Muscle of arm (tissue), 12 donors: ENCODE data around the gene ATXN10. TPM values are rescaled to one million over a fixed set of nuclear protein-coding genes. Genes with fewer than 3 reads are reported as not detected.
"Not testable (repeated sequence)": the region's sequence is repeated elsewhere in the genome, so short reads cannot be mapped to it uniquely, and the experiment has no call there.

ENCODE experiments used
- DNase-seq: peaks from one replicate; pipeline ENCODE4 v3.0.0-alpha.2; 2013
- polyA plus RNA-seq, 12 donors: library from polyadenylated mRNA; unstranded; fragments of 120-200 nt; gene quantifications; one replicate each; pipeline ENCODE4 v1.2.1, GENCODE V29; 2013; ENCODE audit not compliant: insufficient read length in 12 of 12

ATXN10 gene
- polyA plus RNA-seq, 12 donors: 48.5 to 244 (median 208) TPM; not detected in 1

DNA sequence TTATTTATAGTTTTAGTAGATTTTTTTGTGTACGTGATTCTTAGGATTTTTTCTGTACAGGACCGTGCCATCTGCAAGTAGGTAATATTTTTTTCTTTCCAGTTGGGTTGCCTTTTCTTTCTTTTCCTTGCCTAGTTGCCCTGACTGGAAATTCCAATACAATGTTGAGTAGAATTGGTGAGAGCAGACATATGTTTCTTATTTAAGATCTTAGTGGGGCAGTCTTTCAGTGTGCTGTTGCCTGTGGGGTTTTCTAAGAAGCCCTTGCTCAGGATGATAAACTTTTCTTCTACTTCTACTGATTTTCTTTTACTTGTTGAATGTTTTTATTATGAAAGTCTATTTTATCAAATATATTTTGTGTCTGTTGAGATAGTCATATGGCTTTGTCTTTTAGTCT lies 33.0 kb downstream of the ATXN10 start:
- DNase-seq: no peak

GRCh38 chr22:45707605-45708004 lies 36.0 kb downstream of the ATXN10 start:
- DNase-seq: no peak

DNA sequence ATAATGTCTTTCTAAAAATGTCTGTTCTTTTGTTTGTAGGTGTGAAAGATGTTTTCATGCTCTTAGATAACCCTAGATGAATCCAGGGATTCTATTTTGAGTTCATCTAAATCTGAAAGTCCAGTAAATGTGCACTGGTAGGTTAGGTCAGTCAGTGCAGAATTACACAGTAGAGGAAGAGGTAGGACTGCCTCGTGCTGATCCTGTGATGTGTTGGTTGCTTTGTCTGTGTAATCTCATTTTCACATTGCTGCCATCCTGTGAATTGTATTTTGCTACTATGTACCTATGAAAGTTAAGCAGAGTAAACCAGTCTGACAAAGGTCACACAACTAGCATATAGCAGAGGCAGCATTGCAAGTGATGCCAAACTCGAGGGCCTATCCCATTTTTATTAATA lies 36.5 kb downstream of the ATXN10 start:
- DNase-seq: no peak

DNA sequence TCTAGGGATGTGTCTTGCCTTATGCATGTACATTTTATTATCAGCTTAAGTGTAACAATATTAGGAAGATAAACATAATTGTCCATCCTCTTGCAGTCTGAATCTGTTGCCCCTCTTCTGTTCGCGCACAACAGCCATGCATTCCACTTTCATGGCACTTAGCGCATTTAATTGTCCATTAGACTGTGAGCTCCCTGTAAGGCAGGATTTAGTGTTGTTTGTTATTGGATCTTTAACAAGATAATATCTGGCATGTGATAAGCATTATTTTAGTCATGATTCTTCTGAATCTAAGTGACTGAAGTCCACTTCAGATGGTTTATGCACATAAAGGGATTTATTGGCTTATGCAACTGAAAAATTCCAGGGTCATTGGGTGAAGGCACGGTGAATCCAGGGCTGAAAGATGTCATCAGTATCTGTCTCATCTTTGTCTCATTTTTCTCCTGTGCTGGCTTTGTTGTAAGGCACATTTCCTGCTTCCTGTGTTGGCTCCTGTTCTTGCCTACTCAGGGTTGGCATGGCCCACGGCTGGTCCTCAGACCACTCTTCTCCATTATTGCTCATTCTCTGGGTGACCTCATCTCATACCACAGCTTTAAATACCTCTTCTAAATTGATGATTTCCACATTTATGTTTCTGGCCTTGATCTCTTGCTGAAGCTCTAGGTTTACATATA lies 37.6 kb downstream of the ATXN10 start:
- DNase-seq: no peak

GRCh38 chr22:45709866-45710265 lies 38.2 kb downstream of the ATXN10 start:
- DNase-seq: no peak

- no peak for DNase-seq
Measured at GRCh38 chr22:45710469-45710868, 38.8 kb downstream of the ATXN10 start.

DNA sequence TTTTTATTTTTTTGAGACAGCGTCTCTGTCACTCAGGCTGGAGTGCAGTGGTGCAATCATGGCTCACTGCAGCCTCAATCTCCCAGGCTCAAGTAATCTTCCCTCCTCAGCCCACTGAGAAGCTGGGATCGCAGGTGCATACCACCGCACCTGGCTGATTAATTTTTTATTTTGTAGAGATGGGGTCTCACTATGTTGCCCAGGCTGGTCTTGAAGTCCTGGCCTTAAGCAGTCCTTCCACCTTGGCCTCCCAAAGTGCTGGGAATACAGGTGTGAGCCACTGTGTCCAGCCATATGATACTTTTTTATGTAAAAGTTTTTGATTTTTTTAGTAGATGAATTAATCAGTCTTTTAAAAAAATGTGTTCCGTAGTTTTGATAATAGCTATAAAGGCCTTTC lies 42.8 kb downstream of the ATXN10 start:
- not testable (repeated sequence) for DNase-seq

GRCh38 chr22:45717789-45718188 lies 46.2 kb downstream of the ATXN10 start:
- no peak for DNase-seq

DNA sequence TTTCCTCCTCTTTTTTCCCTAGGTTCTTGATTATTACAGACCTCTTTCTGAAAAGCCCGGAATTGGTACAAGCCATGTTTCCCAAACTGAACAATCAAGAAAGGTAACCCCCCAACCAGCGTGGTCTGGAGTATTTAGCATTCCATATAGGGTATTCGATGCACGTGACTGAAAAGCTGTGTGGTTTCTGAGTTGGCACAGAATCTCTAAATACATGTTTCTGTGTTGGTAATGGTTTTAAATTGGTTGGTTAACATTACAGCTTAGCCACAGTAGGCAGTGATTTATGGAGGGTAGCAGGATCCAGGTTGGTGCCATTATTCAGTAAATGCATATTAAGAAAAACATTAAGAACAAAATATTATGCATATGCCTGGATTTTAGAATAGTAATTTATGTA lies 46.8 kb downstream of the ATXN10 start:
- DNase-seq: no peak

- no peak for DNase-seq
Measured at GRCh38 chr22:45720839-45721378, 49.3 kb downstream of the ATXN10 start.

DNA sequence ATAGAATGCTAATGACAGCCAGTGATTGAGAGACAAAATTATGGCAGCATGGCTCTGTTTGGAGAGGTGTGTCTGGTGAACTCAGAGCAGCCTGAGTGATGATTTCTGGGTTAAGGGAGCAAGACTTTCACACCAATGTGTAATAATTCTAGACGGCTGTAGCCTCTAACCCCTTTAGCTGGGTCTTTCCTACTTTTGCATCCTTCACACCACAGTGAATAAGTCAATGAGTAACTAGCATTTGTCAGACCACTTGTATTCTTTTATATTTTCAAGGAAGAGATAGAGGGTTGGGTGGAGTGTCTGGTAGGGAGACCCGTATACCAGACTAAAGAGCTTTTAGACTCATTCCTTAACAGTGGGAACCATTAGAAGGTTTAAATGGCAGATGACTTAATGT lies 50.4 kb downstream of the ATXN10 start:
- no peak for DNase-seq

- no peak for DNase-seq
Measured at GRCh38 chr22:45726081-45726480, 54.4 kb downstream of the ATXN10 start.

DNA sequence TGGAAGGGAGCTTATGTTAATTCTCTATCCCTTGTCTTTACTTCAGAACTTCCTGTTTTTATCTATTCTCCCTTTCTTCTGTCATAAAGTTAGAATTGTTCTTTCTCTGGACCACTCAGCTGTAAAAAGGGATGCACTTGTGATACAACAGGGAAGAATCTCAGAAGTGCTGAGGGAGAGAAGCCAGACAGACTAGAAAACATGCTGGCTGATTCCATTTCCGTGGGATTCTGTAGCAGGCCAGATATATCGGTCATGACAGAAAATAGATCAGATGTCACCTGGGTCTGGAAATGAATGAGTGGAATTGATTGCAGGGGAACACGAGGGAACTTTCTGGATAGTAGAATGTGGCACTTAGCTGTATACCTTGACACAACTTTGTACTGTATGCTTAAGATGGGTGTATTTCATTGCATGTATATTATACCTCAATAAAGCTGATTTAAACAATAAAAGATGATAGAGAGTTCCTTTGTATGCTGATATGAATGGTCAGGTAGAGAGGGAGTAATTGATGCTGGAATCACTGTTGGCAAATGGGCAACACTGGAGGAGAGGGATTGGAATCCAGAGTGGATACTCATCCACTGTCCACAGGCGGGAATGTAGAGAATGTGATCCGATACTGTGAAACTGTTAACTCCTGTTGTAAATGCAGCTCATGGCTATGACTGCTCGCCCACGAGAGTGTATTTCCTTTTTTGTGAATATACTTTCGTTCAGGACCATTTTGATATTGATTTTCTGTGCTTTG lies 59.6 kb downstream of the ATXN10 start:
- DNase-seq: no peak

DNA sequence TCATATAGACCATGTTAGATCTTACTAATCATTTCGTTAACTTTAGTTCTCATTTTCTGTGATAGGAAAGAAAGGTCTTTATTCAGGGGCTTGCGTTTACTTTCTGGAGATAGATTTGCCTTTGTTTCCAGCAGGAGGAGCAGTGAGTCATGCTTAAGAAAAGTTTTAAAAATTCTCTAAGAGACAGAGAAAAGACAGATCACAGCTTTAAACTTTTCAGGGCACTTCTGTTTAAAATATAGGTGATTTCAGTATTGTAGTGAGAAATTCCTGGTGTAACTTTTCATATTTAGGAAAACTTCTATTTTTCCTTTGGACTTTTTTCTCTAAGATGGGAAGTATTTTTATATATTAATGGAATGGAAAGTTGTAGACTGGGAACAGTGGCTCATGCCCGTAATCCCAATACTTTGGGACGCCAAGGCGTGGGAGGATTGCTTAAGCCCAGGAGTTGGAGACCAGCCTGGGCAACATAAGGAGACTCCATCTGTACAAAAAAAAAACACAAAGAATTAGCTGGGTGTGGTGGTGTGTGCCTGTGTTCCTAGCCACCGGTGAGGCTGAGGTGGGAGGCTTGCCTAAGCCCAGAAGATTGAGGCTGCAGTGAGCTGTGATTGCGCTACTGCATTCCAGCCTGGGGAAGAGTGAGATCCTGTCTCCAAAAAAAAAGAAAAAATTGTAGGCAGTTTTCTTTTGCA lies 60.3 kb downstream of the ATXN10 start:
- no peak for DNase-seq

- no peak for DNase-seq
Measured at GRCh38 chr22:45735273-45735672, 63.6 kb downstream of the ATXN10 start.

DNA sequence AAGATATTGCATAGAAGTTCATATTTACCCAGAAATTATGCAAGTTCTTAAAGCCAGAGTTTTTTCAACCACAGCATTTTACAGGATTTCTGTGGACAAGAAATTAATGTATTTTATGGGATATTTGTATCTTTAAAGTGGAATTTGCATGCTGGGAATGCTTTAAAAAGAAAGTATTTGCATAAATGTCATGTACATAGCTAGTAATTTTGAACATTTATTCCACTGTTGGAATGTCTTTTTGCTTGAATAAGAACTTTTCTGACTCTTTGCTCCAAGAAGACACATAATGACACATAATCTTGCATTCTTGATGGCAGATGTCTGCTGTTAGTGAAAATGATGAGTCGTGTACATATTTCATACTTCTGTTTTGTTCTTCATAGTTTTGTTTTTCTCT lies 66.6 kb downstream of the ATXN10 start:
- DNase-seq: no peak

DNA sequence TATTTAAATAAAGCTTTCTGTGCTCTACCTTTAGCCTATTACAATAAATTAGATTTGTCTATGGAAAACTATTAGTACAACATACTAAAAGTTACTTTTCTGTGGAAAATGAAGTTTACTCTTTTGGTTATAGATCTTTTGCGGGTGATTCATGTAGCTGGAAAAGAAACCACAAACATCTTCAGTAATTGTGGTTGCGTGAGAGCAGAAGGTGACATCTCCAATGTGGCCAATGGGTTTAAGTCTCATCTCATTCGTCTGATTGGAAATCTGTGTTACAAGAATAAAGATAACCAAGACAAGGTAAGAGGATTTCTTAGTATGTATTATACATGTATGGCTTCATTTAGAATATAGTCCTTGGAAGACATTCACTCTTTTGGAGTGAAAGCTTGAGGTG lies 68.6 kb downstream of the ATXN10 start:
- no peak for DNase-seq

- DNase-seq: no peak
Measured at GRCh38 chr22:45742866-45743450, 71.3 kb downstream of the ATXN10 start.

DNA sequence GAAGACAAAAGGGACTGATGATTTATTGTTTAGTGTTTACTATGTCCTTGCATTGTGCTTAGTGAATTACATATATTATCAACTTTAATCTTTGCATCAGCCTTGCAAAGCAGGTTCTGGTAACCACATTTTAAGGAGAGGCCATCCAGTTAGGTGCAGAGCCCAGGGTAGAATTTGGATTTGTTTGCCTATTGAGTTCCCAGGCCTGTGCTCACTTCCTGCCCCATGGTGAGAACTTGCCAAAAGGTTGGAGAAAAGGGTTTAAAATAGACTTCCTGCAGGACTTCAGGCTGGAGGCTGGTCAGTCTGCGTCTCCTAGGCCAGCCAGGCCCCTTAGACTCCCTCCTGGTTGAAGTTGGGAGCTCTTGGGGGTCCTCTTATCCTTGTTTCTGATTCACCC lies 72.1 kb downstream of the ATXN10 start:
- DNase-seq: no peak

- no peak for DNase-seq
Measured at GRCh38 chr22:45744442-45744841, 72.8 kb downstream of the ATXN10 start.

- no peak for DNase-seq
Measured at GRCh38 chr22:45750626-45751025, 79.0 kb downstream of the ATXN10 start.

GRCh38 chr22:45752036-45752435 lies 80.4 kb downstream of the ATXN10 start:
- DNase-seq: peak; percentile 7
